Measurements from ENCODE around the gene USP16.

USP16 gene

GRCh38 chr21:29064850-29065481 lies 40.5 kb downstream of the USP16 start:
- DNase-seq (ENCODE audit: low read depth): peak; percentile 48
- TF ChIP-seq MAX (IDR thresholded peaks at IDR 0.05; ENCODE audit: low read depth, low read length) (no peak), POLR2A (IDR thresholded peaks at IDR 0.05; ENCODE audit: extremely low read depth, insufficient read length) (no peak), MYC (IDR thresholded peaks at IDR 0.05; ENCODE audit: low read depth, low read length) (no peak)
- TF ChIP-seq, protein P1, sequence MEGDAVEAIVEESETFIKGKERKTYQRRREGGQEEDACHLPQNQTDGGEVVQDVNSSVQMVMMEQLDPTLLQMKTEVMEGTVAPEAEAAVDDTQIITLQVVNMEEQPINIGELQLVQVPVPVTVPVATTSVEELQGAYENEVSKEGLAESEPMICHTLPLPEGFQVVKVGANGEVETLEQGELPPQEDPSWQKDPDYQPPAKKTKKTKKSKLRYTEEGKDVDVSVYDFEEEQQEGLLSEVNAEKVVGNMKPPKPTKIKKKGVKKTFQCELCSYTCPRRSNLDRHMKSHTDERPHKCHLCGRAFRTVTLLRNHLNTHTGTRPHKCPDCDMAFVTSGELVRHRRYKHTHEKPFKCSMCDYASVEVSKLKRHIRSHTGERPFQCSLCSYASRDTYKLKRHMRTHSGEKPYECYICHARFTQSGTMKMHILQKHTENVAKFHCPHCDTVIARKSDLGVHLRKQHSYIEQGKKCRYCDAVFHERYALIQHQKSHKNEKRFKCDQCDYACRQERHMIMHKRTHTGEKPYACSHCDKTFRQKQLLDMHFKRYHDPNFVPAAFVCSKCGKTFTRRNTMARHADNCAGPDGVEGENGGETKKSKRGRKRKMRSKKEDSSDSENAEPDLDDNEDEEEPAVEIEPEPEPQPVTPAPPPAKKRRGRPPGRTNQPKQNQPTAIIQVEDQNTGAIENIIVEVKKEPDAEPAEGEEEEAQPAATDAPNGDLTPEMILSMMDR (IDR thresholded peaks at IDR 0.05; ENCODE audit: low read depth, low read length): no peak
- no peak overlapping the region for H3K4me3 ChIP-seq (ENCODE audit: low read depth, low read length)

- H3K4me3 ChIP-seq (ENCODE audit: low read depth, low read length): peak overlapping the region; percentile 89
- DNase-seq (ENCODE audit: low read depth): peak; percentile 53
- TF ChIP-seq MYC (IDR thresholded peaks at IDR 0.05; ENCODE audit: low read depth, low read length) (no peak), MAX (IDR thresholded peaks at IDR 0.05; ENCODE audit: low read depth, low read length) (no peak), POLR2A (IDR thresholded peaks at IDR 0.05; ENCODE audit: extremely low read depth, insufficient read length) (no peak)
- TF ChIP-seq, protein P1 (IDR thresholded peaks at IDR 0.05; ENCODE audit: low read depth, low read length): no peak
These were observed 48.4 kb downstream of the USP16 start for GRCh38 chr21:29072873-29073221.

GRCh38 chr21:29073222-29074006 lies 48.9 kb downstream of the USP16 start, which contains the start of gene CCT8:
Gene CCT8, minus strand, starts transcription at chr21:29073648. Its CDS starts 58 bp downstream, at chr21:29073590.
- peak; percentile 89 for TF ChIP-seq POLR2A (IDR thresholded peaks at IDR 0.05; ENCODE audit: extremely low read depth, insufficient read length)
- TF ChIP-seq, protein P1 (IDR thresholded peaks at IDR 0.05; ENCODE audit: low read depth, low read length): no peak
- peak; percentile 88 for TF ChIP-seq MAX (IDR thresholded peaks at IDR 0.05; ENCODE audit: low read depth, low read length)
- peak; percentile 92 for TF ChIP-seq MYC (IDR thresholded peaks at IDR 0.05; ENCODE audit: low read depth, low read length)
- H3K4me3 ChIP-seq (ENCODE audit: low read depth, low read length): peak within 1 kb of the TSS; percentile 89
- peak; percentile 99 for DNase-seq (ENCODE audit: low read depth)

DNA sequence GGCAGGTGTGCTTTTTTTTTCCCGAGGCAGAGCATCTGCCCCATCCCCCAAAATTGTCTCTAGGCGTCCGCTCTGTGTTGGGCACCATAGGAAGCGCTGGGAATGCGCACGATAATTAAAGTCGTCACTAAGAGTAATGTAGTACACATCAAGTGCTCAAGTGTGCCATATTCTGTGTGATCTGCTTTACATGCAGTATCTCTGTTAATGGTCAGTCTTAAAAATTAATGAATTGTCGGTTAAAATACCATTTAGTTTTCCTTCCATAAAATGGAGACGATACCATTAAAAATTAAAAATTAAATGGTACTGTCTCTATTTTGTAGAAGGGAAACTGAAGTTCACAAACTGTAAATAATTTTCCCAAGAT lies 49.5 kb downstream of the USP16 start:
- TF ChIP-seq POLR2A (IDR thresholded peaks at IDR 0.05; ENCODE audit: extremely low read depth, insufficient read length) (no peak), MYC (IDR thresholded peaks at IDR 0.05; ENCODE audit: low read depth, low read length) (no peak), MAX (IDR thresholded peaks at IDR 0.05; ENCODE audit: low read depth, low read length) (no peak)
- DNase-seq (ENCODE audit: low read depth): no peak
- H3K4me3 ChIP-seq (ENCODE audit: low read depth, low read length): peak overlapping the region; percentile 89

DNA sequence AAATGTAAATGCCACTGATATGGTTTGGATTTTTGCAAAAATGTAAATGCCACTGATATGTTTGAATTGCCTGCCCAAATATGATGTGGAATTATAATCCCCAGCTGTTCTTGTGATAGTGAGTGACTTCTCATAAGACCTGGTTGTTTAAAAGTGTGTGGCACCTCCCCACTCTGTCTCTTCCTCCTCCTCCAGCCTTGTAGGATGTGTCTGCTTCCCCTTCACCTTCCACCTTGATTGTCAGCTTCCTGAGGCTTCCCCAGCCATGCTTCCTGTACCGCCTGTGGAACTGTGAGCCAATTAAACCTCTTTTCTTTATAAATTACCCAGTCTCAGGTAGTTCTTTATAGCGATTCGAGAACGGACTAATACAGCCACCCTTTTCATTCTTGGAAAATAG lies 50.3 kb downstream of the USP16 start:
- TF ChIP-seq, protein P1 (IDR thresholded peaks at IDR 0.05; ENCODE audit: low read depth, low read length): no peak
- TF ChIP-seq POLR2A (IDR thresholded peaks at IDR 0.05; ENCODE audit: extremely low read depth, insufficient read length) (no peak), MYC (IDR thresholded peaks at IDR 0.05; ENCODE audit: low read depth, low read length) (no peak), MAX (IDR thresholded peaks at IDR 0.05; ENCODE audit: low read depth, low read length) (no peak)
- no peak overlapping the region for H3K4me3 ChIP-seq (ENCODE audit: low read depth, low read length)

More for the DNA sequence above, 50.3 kb downstream of the USP16 start:
- no peak for DNase-seq (ENCODE audit: low read depth)
